Natural killer cell (primary cell): ENCODE results near the gene APOA5. TPM values are rescaled to one million over a fixed set of nuclear protein-coding genes. Genes with fewer than 3 reads are reported as not detected.
A peak's percentile ranks its signal among the peaks of the same experiment; 100 is the strongest.

ENCODE experiments used
- ATAC-seq, 3 donors: fragments of 150-1000 bp in 2 of 3; fragments of 200-7000 bp in 1 of 3; cut with Tn5 transposase; 1 replicate in 1 of 3; 2 replicates in 2 of 3; pipeline ENCODE4 v1.10.0; 2021; ENCODE audit warnings: mild to moderate bottlenecking in 2 of 3, moderate library complexity in 2 of 3
- DNase-seq, 2 donors: peaks; one replicate each; pipeline versions ENCODE4 v3.0.0 to v3.0.0-alpha.2; 2013 to 2021; ENCODE audit warnings: mixed read lengths in 1 of 2
- H3K27ac ChIP-seq: one replicate; pipeline ENCODE4 v1.5.1; 2013; ENCODE audit warnings: mild to moderate bottlenecking, low read length
- H3K27me3 ChIP-seq: one replicate; pipeline ENCODE4 v1.6.1; 2013; ENCODE audit warnings: low read length; ENCODE audit not compliant: control insufficient read depth, insufficient read depth
- H3K36me3 ChIP-seq: one replicate; pipeline ENCODE4 v1.6.1; 2013; ENCODE audit warnings: low read length; ENCODE audit not compliant: control insufficient read depth, insufficient read depth
- H3K4me1 ChIP-seq: one replicate; pipeline ENCODE4 v1.6.1; 2013; ENCODE audit warnings: low read length; ENCODE audit not compliant: control insufficient read depth, insufficient read depth
- H3K4me3 ChIP-seq: one replicate; pipeline ENCODE4 v1.5.1; 2013; ENCODE audit warnings: low read length
- H3K9me3 ChIP-seq: one replicate; pipeline ENCODE4 v1.6.1; 2013; ENCODE audit warnings: low read length; ENCODE audit not compliant: control insufficient read depth, insufficient read depth
- H3K27ac Mint-ChIP-seq, 2 donors: one replicate each; pipeline ENCODE4 v1.8.0; 2022; ENCODE audit warnings: mild to moderate bottlenecking in 2 of 2, mixed read lengths in 2 of 2, moderate library complexity in 1 of 2
- H3K27me3 Mint-ChIP-seq, 2 donors: one replicate each; pipeline ENCODE4 v1.8.0; 2022; ENCODE audit warnings: low read depth in 2 of 2, mixed read lengths in 2 of 2
- H3K36me3 Mint-ChIP-seq: one replicate; pipeline ENCODE4 v1.8.0; 2022; ENCODE audit warnings: mixed read lengths
- H3K4me1 Mint-ChIP-seq, 2 donors: one replicate each; pipeline ENCODE4 v1.8.0; 2022; ENCODE audit warnings: mixed read lengths in 2 of 2
- H3K4me3 Mint-ChIP-seq: one replicate; pipeline ENCODE4 v1.8.0; 2022; ENCODE audit warnings: mild to moderate bottlenecking, moderate library complexity, mixed read lengths
- H3K9me3 Mint-ChIP-seq, 2 donors: one replicate each; pipeline ENCODE4 v1.8.0; 2022; ENCODE audit warnings: mixed read lengths in 2 of 2
- CTCF ChIP-seq: fragments of 200-600 bp; IDR thresholded peaks from one replicate; pipeline ENCODE4 v1.8.0; 2022; ENCODE audit warnings: antibody characterized with exemption
- WGBS: methylation state at CpG from one replicate; pipeline ENCODE4 v1.1.7; 2013; ENCODE audit warnings: missing lambda C conversion rate; ENCODE audit not compliant: insufficient coverage; 5-methylcytosine and 5-hydroxymethylcytosine counted together
- intact Hi-C: fragments of 100-400 bp; cut with micrococcal nuclease; formaldehyde crosslinking; loops from one replicate; pipeline ENCODE4 v1.14.2; 2022
- total RNA-seq, 4 donors: library from RNA; stranded (reverse); fragments of 120-200 nt in 1 of 4; gene quantifications; one replicate each; pipeline versions ENCODE4 v1.2.3 to v1.2.4, GENCODE V29; 2013 to 2022

The APOA5 gene
- total RNA-seq, 3 donors from 2014 or later (not counting 1 experiment from before 2014, with no cell fraction given) = not detected

- H3K9me3 ChIP-seq = no peaks in the 10 kb centered on the region
- no peak for DNase-seq
- no peak for TF ChIP-seq CTCF
Observed at GRCh38 chr11:116825854-116826750, 34.4 kb upstream of the APOA5 start.

GRCh38 chr11:116825434-116825833 is 33.8 kb upstream of the APOA5 start:
- Mint-ChIP-seq H3K27me3 (no peaks in the 10 kb centered on the region), H3K36me3 (no peaks in the 10 kb centered on the region), H3K9me3 (no peaks in the 10 kb centered on the region), H3K27ac (no peak overlapping the region), H3K4me1 (no peaks in the 10 kb centered on the region), H3K4me3 (no peak overlapping the region)
- Histone ChIP-seq H3K4me3 (no peak overlapping the region), H3K9me3 (no peaks in the 10 kb centered on the region), H3K27me3 (no peaks in the 10 kb centered on the region), H3K36me3 (no peaks in the 10 kb centered on the region), H3K4me1 (no peaks in the 10 kb centered on the region), H3K27ac (no peak overlapping the region)
- 88% methylated on average over 5 of the region's 5 CpGs for WGBS
- DNase-seq = no peak
- no peak for TF ChIP-seq CTCF
- no peak for ATAC-seq
- intact Hi-C loops = no loop called here

More at GRCh38 chr11:116825854-116826750, 34.4 kb upstream of the APOA5 start:
- H3K4me1 Mint-ChIP-seq = no peaks in the 10 kb centered on the region
- no peaks in the 10 kb centered on the region for H3K36me3 Mint-ChIP-seq
- intact Hi-C loops = no loop called here
- ATAC-seq = peak in 1 of 3 donors; percentile 15
- Histone ChIP-seq H3K27me3 (no peaks in the 10 kb centered on the region), H3K4me1 (no peaks in the 10 kb centered on the region), H3K36me3 (no peaks in the 10 kb centered on the region), H3K4me3 (no peak overlapping the region), H3K27ac (no peak overlapping the region)
- no peak overlapping the region for H3K4me3 Mint-ChIP-seq
- H3K9me3 Mint-ChIP-seq = no peaks in the 10 kb centered on the region
- 90% methylated on average over 22 of the region's 22 CpGs for WGBS
- no peak overlapping the region for H3K27ac Mint-ChIP-seq
- H3K27me3 Mint-ChIP-seq = peaks cover 0 to 2% of the 10 kb centered on the region in 2 donors

- no peaks in the 10 kb centered on the region for H3K27me3 Mint-ChIP-seq
- intact Hi-C loops = no loop called here
- Histone ChIP-seq H3K27me3 (no peaks in the 10 kb centered on the region), H3K4me1 (no peaks in the 10 kb centered on the region), H3K27ac (no peak within 1 kb of the TSS), H3K9me3 (no peaks in the 10 kb centered on the region), H3K4me3 (no peak within 1 kb of the TSS), H3K36me3 (no peaks in the 10 kb centered on the region)
- no peaks in the 10 kb centered on the region for H3K4me1 Mint-ChIP-seq
- H3K4me3 Mint-ChIP-seq = no peak within 1 kb of the TSS
- WGBS = 87% methylated on average over 15 of the region's 16 CpGs
- ATAC-seq = no peak
- no peak within 1 kb of the TSS for H3K27ac Mint-ChIP-seq
- H3K9me3 Mint-ChIP-seq = no peaks in the 10 kb centered on the region
- TF ChIP-seq CTCF = no peak
- H3K36me3 Mint-ChIP-seq = no peaks in the 10 kb centered on the region
- no peak for DNase-seq
Observed at GRCh38 chr11:116823031-116823843, 31.6 kb upstream of the APOA5 start, which contains the start of gene APOA4. APOA4 (minus strand) TSS chr11:116823304; CDS start chr11:116823191, 113 bp downstream.
